Astrocyte (in vitro differentiated cells and primary cell): ENCODE measurements around the gene DPM3. TPM values are rescaled to one million over a fixed set of nuclear protein-coding genes. Genes with fewer than 3 reads are reported as not detected.
A peak's percentile ranks its signal among the peaks of the same experiment; 100 is the strongest.

Experiments
- DNase-seq: peaks from one replicate; pipeline ENCODE4 v3.0.0-alpha.2; 2010; ENCODE audit warnings: low read depth
- FAIRE-seq: peaks from 2 replicates; lab custom pipeline; 2011; peaks lifted over from hg19 to GRCh38; lab: Jason Lieb, UNC
- H2AFZ ChIP-seq: 2 replicates; pipeline ENCODE4 v1.6.0; 2012; ENCODE audit warnings: low read depth, low read length, inconsistent platforms
- H3K27ac ChIP-seq: 2 replicates; pipeline ENCODE4 v1.5.1; 2011; ENCODE audit warnings: low read depth, low read length, inconsistent platforms
- H3K27me3 ChIP-seq: 2 replicates; pipeline ENCODE4 v1.6.0; 2011; ENCODE audit warnings: low read length, inconsistent platforms; ENCODE audit not compliant: insufficient read depth
- H3K36me3 ChIP-seq: 2 replicates; pipeline ENCODE4 v1.5.1; 2011; ENCODE audit warnings: low read length, inconsistent platforms; ENCODE audit not compliant: insufficient read depth
- H3K4me1 ChIP-seq: 2 replicates; pipeline ENCODE4 v1.5.1; 2011; ENCODE audit warnings: low read length, inconsistent platforms; ENCODE audit not compliant: insufficient read depth
- H3K4me2 ChIP-seq: 2 replicates; pipeline ENCODE4 v1.6.0; 2012; ENCODE audit warnings: low read length, inconsistent platforms
- H3K4me3 ChIP-seq: 2 replicates; pipeline ENCODE4 v1.5.1; 2011; ENCODE audit warnings: low read depth, mild to moderate bottlenecking, low read length, inconsistent platforms; ENCODE audit not compliant: insufficient read depth
- H3K79me2 ChIP-seq: 2 replicates; pipeline ENCODE4 v1.6.0; 2012; ENCODE audit warnings: mild to moderate bottlenecking, low read length, inconsistent platforms; ENCODE audit not compliant: insufficient read depth
- H3K9ac ChIP-seq: 2 replicates; pipeline ENCODE4 v1.6.0; 2012; ENCODE audit warnings: mild to moderate bottlenecking, low read length, inconsistent platforms
- H3K9me3 ChIP-seq: 2 replicates; pipeline ENCODE4 v1.5.1; 2012; ENCODE audit warnings: low read depth, mild to moderate bottlenecking, low read length, inconsistent platforms; ENCODE audit not compliant: insufficient read depth
- H4K20me1 ChIP-seq: 2 replicates; pipeline ENCODE4 v1.6.0; 2012; ENCODE audit warnings: low read length, inconsistent platforms; ENCODE audit not compliant: insufficient read depth
- H3K27ac Mint-ChIP-seq: one replicate; pipeline ENCODE4 v1.8.0; 2021; ENCODE audit warnings: mild to moderate bottlenecking, mixed read lengths; ENCODE audit not compliant: unreplicated experiment
- H3K27me3 Mint-ChIP-seq: one replicate; pipeline ENCODE4 v1.8.0; 2021; ENCODE audit warnings: low read depth, mixed read lengths; ENCODE audit not compliant: unreplicated experiment
- H3K36me3 Mint-ChIP-seq: one replicate; pipeline ENCODE4 v1.8.0; 2021; ENCODE audit warnings: low read depth, mixed read lengths; ENCODE audit not compliant: unreplicated experiment
- H3K4me1 Mint-ChIP-seq: one replicate; pipeline ENCODE4 v1.8.0; 2021; ENCODE audit warnings: low read depth, mixed read lengths; ENCODE audit not compliant: unreplicated experiment
- H3K4me3 Mint-ChIP-seq: one replicate; pipeline ENCODE4 v1.8.0; 2021; ENCODE audit warnings: mild to moderate bottlenecking, moderate library complexity, mixed read lengths; ENCODE audit not compliant: unreplicated experiment
- H3K9me3 Mint-ChIP-seq: one replicate; pipeline ENCODE4 v1.8.0; 2021; ENCODE audit warnings: mild to moderate bottlenecking, mixed read lengths; ENCODE audit not compliant: unreplicated experiment
- EZH2 ChIP-seq: IDR thresholded peaks from 2 replicates; pipeline ENCODE4 v1.6.1; 2012; ENCODE audit warnings: mild to moderate bottlenecking, low read length, inconsistent platforms; ENCODE audit not compliant: insufficient read depth
- total RNA-seq: library from RNA; stranded (reverse); gene quantifications from 2 replicates; pipeline ENCODE4 v1.2.1, GENCODE V29; 2021
- TF ChIP-seq, protein P1 (sequence below): IDR thresholded peaks from 2 replicates; pipeline ENCODE4 v1.5.1; 2011; ENCODE audit warnings: low read depth, mild to moderate bottlenecking, inconsistent platforms, low read length, moderate library complexity; ENCODE audit not compliant: insufficient read depth

Gene DPM3
- total RNA-seq, 1 donor from 2014 or later = 31.0 TPM

DNA sequence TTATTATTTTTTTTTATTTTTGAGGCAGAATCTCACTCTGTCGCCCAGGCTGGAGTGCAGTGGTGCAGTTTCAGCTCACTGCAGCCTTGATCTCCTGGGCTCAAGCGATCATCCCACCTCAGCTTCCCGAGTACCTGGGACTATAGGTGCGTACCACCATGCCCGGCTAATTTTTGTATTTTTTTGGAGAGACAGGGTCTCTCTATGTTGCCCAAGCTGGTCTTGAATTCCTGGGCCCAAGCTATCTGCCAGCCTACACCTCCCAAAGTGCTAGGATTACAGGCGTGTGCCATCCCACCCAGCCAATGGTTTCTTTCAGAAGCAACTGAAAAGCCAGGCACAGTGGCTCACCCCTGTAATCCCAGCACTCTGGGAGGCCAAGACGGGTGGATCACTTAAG lies 30.5 kb upstream of the DPM3 start:
- H3K27me3 ChIP-seq = no peaks in the 10 kb centered on the region
- H3K27ac ChIP-seq = no peak overlapping the region
- peaks cover 34% of the 10 kb centered on the region for H3K79me2 ChIP-seq
- peaks cover 8% of the 10 kb centered on the region for H4K20me1 ChIP-seq
- peaks cover 13% of the 10 kb centered on the region for H3K36me3 Mint-ChIP-seq
- no peak overlapping the region for H3K4me3 ChIP-seq
- no peak overlapping the region for H3K27ac Mint-ChIP-seq
- H3K4me2 ChIP-seq = no peak overlapping the region
- no peak overlapping the region for H3K9ac ChIP-seq
- peaks cover 2% of the 10 kb centered on the region for H3K27me3 Mint-ChIP-seq
- DNase-seq = no peak
- no peak overlapping the region for H2AFZ ChIP-seq
- FAIRE-seq = no peak
- peaks cover 11% of the 10 kb centered on the region for H3K36me3 ChIP-seq
- no peaks in the 10 kb centered on the region for H3K9me3 Mint-ChIP-seq
- H3K4me1 Mint-ChIP-seq = peaks cover 21% of the 10 kb centered on the region
- TF ChIP-seq EZH2 = no peak
- TF ChIP-seq, protein P1, sequence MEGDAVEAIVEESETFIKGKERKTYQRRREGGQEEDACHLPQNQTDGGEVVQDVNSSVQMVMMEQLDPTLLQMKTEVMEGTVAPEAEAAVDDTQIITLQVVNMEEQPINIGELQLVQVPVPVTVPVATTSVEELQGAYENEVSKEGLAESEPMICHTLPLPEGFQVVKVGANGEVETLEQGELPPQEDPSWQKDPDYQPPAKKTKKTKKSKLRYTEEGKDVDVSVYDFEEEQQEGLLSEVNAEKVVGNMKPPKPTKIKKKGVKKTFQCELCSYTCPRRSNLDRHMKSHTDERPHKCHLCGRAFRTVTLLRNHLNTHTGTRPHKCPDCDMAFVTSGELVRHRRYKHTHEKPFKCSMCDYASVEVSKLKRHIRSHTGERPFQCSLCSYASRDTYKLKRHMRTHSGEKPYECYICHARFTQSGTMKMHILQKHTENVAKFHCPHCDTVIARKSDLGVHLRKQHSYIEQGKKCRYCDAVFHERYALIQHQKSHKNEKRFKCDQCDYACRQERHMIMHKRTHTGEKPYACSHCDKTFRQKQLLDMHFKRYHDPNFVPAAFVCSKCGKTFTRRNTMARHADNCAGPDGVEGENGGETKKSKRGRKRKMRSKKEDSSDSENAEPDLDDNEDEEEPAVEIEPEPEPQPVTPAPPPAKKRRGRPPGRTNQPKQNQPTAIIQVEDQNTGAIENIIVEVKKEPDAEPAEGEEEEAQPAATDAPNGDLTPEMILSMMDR = no peak
- H3K4me3 Mint-ChIP-seq = no peak overlapping the region
- no peaks in the 10 kb centered on the region for H3K9me3 ChIP-seq
- H3K4me1 ChIP-seq = peaks cover 22% of the 10 kb centered on the region

DNA sequence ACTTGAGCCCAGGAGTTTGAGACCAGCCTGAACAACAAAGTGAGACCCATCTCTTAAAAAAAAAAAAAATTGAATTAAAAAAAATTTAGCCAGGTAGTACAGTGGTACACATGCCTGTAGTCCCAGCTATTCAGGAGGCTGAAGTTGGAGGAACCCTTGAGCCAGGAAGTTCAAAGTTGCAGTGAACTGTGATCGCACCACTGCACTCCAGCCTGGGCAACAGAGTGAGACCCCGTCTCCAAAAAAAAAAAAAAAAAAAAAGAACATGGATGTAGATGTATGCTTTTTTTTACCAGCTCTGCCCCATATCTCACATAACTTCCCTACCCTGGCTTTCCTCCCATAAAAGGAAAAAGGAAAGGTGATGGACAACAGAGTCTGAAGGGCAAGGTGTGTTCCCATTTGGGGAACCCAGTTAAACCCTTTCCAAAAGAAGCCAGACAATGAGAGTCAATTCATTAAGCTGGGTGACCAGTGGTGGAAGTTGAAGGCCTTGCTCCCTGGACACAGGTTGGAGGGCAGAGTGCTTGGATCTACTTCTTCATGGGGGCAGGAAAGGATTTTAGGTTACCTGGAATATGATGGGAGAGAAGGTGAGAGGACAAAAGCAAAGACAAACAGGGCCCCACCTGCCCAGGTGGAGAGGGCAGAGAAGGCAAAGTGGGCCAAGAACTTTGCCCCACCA lies 29.9 kb upstream of the DPM3 start:
- H3K36me3 ChIP-seq = peaks cover 11% of the 10 kb centered on the region
- FAIRE-seq = no peak

More for the DNA sequence above, 29.9 kb upstream of the DPM3 start:
- Histone ChIP-seq H3K9me3 (no peaks in the 10 kb centered on the region), H3K4me3 (no peak overlapping the region), H2AFZ (no peak overlapping the region), H4K20me1 (peaks cover 8% of the 10 kb centered on the region), H3K79me2 (peaks cover 33% of the 10 kb centered on the region), H3K4me2 (no peak overlapping the region), H3K27ac (no peak overlapping the region), H3K4me1 (peaks cover 21% of the 10 kb centered on the region), H3K27me3 (no peaks in the 10 kb centered on the region), H3K9ac (no peak overlapping the region)
- TF ChIP-seq, protein P1 = no peak
- TF ChIP-seq EZH2 = no peak
- no peaks in the 10 kb centered on the region for H3K9me3 Mint-ChIP-seq
- DNase-seq = no peak
- H3K27me3 Mint-ChIP-seq = peaks cover 5% of the 10 kb centered on the region
- H3K4me1 Mint-ChIP-seq = peaks cover 18% of the 10 kb centered on the region
- no peak overlapping the region for H3K27ac Mint-ChIP-seq
- peaks cover 13% of the 10 kb centered on the region for H3K36me3 Mint-ChIP-seq
- peak overlapping the region; percentile 47 for H3K4me3 Mint-ChIP-seq
